ENCODE results near the gene AP3B1. TPM values are rescaled to one million over a fixed set of nuclear protein-coding genes. Genes with fewer than 3 reads are reported as not detected.
"Not testable (repeated sequence)": the region's sequence is repeated elsewhere in the genome, so short reads cannot be mapped to it uniquely, and the experiment has no call there.

AP3B1 gene
- total RNA-seq, 2 donors from 2014 or later, result 34.5 to 40.6 TPM

DNA sequence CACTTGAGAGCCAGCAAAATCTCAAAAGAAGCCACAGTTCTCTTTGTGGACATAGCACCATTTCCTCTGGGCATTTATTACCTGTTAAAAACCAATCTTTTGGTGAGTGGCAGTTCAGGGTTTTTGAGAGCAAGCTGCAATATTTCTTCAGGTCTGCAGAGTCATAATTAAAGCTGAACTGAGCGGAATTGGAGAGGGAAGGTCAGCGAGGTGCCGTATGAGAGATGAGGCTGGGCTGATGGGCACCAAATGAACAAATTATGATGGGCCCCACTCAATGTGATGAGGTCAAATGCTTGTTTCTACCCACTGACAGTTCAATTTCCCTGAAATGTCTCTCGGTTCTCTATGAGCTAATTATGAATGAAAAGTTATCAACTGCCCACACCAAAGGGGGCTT is 231.9 kb downstream of the AP3B1 start:
- DNase-seq (no peak), ATAC-seq (no peak)
- Mint-ChIP-seq H3K36me3 (ENCODE audit: low read depth) (peaks cover 2% of the 10 kb centered on the region), H3K4me3 (no peak overlapping the region), H3K27me3 (no peaks in the 10 kb centered on the region), H3K27ac (no peak overlapping the region), H3K4me1 (peaks cover 4% of the 10 kb centered on the region)
- H3K9me3 ChIP-seq (ENCODE audit: control insufficient read depth, low read length, poor library complexity, severe bottlenecking), result no peaks in the 10 kb centered on the region

DNA sequence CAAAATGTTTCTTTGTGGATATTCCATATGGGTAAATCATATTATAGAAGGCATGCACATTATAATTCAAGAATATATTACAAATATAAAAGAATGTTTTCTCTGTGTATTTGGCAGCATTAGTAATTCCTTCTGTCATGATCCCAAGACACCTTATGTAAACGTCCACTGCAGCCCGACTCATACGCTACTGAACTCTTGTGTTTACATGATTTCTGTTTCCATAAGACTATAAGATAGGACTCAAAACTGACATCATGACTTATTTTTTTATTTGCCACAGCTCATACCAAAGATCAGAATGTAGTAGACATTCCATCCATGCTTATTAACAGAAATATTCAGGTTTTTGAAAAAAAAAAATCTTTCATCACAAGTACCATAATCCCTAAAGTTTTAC is 234.1 kb downstream of the AP3B1 start:
- H3K4me1 Mint-ChIP-seq, result peaks cover 4% of the 10 kb centered on the region
- H3K27me3 Mint-ChIP-seq, result no peaks in the 10 kb centered on the region
- peaks cover 2% of the 10 kb centered on the region for H3K36me3 Mint-ChIP-seq (ENCODE audit: low read depth)
- DNase-seq, result no peak
- no peaks in the 10 kb centered on the region for H3K9me3 ChIP-seq (ENCODE audit: control insufficient read depth, low read length, poor library complexity, severe bottlenecking)
- ATAC-seq, result no peak
- H3K27ac Mint-ChIP-seq, result no peak overlapping the region
- H3K4me3 Mint-ChIP-seq, result no peak overlapping the region

DNA sequence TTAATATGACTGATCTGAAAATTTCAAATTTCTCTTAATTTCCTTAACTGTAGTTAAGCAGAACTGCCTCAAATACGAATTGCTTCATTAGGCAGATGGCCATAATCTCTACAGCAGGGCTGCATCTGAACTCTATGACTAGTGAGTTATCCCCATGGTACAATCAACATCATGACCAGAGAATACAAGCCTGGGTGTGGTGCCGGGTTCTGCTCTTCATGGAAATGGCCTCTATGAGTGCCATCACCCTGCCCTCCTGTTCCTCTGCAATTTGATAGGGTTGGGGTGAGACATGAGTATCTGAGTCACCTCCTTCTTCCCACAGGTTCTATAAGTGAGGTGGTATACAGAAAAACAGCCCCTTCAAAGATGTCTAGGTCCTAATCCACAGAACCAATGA is 235.9 kb downstream of the AP3B1 start:
- Mint-ChIP-seq H3K4me1 (peaks cover 4% of the 10 kb centered on the region), H3K27me3 (no peaks in the 10 kb centered on the region), H3K36me3 (ENCODE audit: low read depth) (peaks cover 7% of the 10 kb centered on the region), H3K4me3 (no peak overlapping the region), H3K27ac (no peak overlapping the region)
- ATAC-seq, result no peak
- DNase-seq, result no peak
- H3K9me3 ChIP-seq (ENCODE audit: control insufficient read depth, low read length, poor library complexity, severe bottlenecking), result no peaks in the 10 kb centered on the region

DNA sequence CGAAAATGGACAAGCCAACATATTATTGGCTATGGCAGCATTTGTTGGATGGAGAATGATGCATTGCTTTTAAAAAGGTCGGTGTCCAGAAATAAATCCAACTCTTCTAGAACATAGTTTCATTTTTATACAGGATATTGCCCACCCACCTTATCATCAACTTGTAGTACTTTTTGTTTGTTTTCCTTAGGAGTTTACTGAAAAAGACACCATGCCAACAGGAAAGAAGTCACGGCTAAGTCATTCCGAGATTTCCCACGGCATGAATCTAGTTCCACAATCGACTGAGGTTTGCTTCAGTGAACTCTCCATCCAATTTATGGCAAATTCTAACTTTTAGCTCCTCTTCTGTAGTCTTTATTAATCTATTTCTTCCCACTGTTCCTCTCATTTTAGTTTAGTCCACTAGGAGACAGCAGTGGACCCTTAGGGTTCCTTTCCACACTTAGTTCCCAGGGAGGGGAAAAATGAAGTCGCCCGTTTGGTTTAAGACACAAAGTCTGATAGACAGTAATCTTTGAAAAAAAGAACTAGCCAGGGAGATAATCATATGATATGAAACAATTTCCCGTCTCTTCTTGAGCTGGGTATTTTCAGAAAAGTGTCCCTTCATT is 237.5 kb downstream of the AP3B1 start:
- peaks cover 2% of the 10 kb centered on the region for H3K4me1 Mint-ChIP-seq
- ATAC-seq (no peak), DNase-seq (no peak)
- no peaks in the 10 kb centered on the region for H3K9me3 ChIP-seq (ENCODE audit: control insufficient read depth, low read length, poor library complexity, severe bottlenecking)
- peaks cover 7% of the 10 kb centered on the region for H3K36me3 Mint-ChIP-seq (ENCODE audit: low read depth)
- no peak overlapping the region for H3K27ac Mint-ChIP-seq
- H3K27me3 Mint-ChIP-seq, result no peaks in the 10 kb centered on the region
- no peak overlapping the region for H3K4me3 Mint-ChIP-seq

DNA sequence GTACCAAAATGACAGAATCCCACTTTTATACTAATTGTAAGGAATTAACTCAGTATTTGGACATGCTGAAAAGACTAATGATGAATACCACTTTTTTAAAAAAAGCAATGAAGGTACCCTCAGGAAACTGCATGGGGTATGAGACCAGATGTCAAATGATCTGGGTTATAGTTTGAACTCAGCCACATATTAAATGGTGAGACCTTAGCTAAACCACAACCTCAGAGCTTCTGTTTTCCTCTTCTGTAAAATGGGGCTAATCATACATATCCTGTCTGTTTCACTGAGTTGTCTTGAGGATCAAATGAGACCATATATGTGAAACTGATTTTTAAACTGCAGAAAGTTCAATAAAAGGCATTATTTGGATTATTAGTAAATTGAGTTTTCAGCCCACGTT is 238.4 kb downstream of the AP3B1 start:
- DNase-seq, result no peak
- H3K9me3 ChIP-seq (ENCODE audit: control insufficient read depth, low read length, poor library complexity, severe bottlenecking), result no peaks in the 10 kb centered on the region
- no peak for ATAC-seq
- Mint-ChIP-seq H3K27me3 (no peaks in the 10 kb centered on the region), H3K27ac (no peak overlapping the region), H3K4me1 (peaks cover 2% of the 10 kb centered on the region), H3K36me3 (ENCODE audit: low read depth) (peaks cover 7% of the 10 kb centered on the region), H3K4me3 (no peak overlapping the region)

DNA sequence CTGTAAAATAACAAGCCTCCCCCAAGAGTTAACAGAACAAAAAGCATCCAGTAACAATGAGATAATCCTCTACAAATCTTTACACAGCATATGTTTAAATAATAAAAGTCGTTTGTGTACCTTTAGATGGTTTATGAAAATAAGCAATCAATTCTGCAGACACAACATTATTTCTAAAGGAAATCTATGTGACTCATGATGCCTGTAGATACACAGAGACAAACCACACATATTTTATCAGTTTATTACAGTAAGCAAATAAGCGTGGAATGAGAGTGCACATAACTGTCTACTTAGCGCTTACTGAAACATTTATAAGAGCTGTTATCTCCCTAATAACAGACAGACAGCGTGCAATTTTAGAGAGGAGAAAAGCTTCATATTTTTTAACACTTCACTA is 243.6 kb downstream of the AP3B1 start:
- Mint-ChIP-seq H3K27me3 (no peaks in the 10 kb centered on the region), H3K4me3 (no peak overlapping the region), H3K4me1 (no peaks in the 10 kb centered on the region), H3K27ac (no peak overlapping the region), H3K36me3 (ENCODE audit: low read depth) (peaks cover 6% of the 10 kb centered on the region)
- DNase-seq (no peak), ATAC-seq (no peak)
- no peaks in the 10 kb centered on the region for H3K9me3 ChIP-seq (ENCODE audit: control insufficient read depth, low read length, poor library complexity, severe bottlenecking)

DNA sequence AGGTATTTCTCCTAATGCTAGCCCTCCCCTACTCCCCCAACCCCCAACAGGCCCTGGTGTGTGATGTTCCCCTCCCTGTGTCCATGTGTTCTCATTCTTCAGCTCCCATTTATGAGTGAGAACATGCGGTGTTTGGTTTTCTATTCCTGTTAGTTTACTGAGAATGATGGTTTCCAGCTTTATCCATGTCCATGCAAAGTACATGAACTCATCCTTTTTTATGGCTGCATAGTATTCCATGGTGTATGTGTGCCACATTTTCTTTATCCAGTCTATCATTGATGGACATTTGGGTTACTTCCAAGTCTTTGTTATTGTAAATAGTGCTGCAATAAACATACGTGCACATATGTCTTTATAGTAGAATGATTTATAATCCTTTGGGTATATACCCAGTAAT is 247.7 kb downstream of the AP3B1 start:
- H3K27me3 Mint-ChIP-seq; ATAC-seq; DNase-seq; H3K4me3 Mint-ChIP-seq; H3K36me3 Mint-ChIP-seq (ENCODE audit: low read depth); H3K27ac Mint-ChIP-seq; H3K9me3 ChIP-seq (ENCODE audit: control insufficient read depth, low read length, poor library complexity, severe bottlenecking); H3K4me1 Mint-ChIP-seq: not testable (repeated sequence)

DNA sequence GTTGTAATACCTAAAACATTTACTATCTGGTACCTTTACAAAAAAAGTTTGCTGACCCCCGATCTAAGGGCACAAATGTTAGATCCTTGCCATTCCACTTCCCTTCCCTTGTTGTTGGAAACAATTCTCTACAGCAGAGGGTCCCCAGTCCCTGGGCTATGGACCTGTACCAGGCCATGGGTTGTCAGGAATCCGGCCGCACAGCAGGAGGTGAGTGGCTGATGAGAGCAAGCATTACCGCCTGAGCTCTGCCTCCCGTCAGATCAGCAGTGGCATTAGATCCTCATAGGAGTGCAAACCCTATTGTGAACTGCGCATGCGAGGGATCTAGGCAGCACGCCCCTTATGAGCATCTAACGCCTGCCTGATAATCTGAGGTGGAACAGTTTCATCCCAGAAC is 248.5 kb downstream of the AP3B1 start:
- peaks cover 6% of the 10 kb centered on the region for H3K36me3 Mint-ChIP-seq (ENCODE audit: low read depth)
- H3K4me3 Mint-ChIP-seq, result no peak overlapping the region
- H3K27ac Mint-ChIP-seq, result no peak overlapping the region

DNA sequence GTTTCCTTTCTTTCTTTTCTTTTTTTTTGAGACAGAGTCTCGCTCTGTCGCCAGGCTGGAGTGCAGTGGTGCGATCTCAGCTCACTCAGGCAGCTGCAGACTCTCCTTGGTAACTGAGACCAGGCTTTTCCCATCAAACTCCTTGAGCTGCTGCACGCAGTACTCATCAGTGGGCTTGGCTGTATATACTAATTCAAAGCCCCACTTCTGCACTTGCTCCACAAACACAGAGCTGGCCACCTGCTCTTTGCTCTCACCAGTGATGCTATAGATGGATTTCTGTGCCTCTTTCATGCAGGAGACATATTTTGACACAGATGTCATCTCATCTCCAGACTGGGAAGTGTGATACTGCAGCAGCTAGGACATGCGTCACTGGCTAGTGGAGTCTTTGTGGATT is 252.7 kb downstream of the AP3B1 start:
- no peaks in the 10 kb centered on the region for H3K9me3 ChIP-seq (ENCODE audit: control insufficient read depth, low read length, poor library complexity, severe bottlenecking)
- Mint-ChIP-seq H3K27ac (no peak overlapping the region), H3K36me3 (ENCODE audit: low read depth) (peaks cover 6% of the 10 kb centered on the region), H3K27me3 (no peaks in the 10 kb centered on the region), H3K4me3 (no peak overlapping the region), H3K4me1 (peaks cover 2% of the 10 kb centered on the region)
- DNase-seq, result no peak
- no peak for ATAC-seq

More for the DNA sequence above, 248.5 kb downstream of the AP3B1 start:
- no peak for DNase-seq
- no peaks in the 10 kb centered on the region for H3K9me3 ChIP-seq (ENCODE audit: control insufficient read depth, low read length, poor library complexity, severe bottlenecking)
- no peak for ATAC-seq
- Mint-ChIP-seq H3K27me3 (no peaks in the 10 kb centered on the region), H3K4me1 (peaks cover 2% of the 10 kb centered on the region)

DNA sequence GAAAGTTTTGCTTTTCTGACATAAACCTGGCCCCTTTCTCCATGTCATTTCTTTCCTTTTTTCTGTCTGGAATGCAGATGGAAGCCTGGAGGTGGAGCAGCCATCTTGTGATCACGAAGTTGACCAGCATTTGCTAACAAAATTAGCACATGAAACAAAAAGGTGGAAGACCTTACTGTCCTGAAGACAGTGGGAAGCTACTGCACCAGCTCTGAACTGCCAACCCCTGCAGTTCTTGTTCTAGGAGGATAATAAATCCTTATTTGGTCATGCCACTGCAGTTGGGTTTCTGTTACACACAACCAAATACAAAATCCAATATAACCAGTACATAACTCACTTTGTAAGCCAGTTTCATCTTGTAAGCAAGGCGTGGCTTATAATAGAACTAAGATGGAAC is 269.0 kb downstream of the AP3B1 start:
- Mint-ChIP-seq H3K4me1 (peaks cover 3% of the 10 kb centered on the region), H3K27me3 (no peaks in the 10 kb centered on the region), H3K27ac (no peak overlapping the region), H3K4me3 (no peak overlapping the region), H3K36me3 (ENCODE audit: low read depth) (peaks cover 2% of the 10 kb centered on the region)
- DNase-seq (no peak), ATAC-seq (no peak)
- no peaks in the 10 kb centered on the region for H3K9me3 ChIP-seq (ENCODE audit: control insufficient read depth, low read length, poor library complexity, severe bottlenecking)

DNA sequence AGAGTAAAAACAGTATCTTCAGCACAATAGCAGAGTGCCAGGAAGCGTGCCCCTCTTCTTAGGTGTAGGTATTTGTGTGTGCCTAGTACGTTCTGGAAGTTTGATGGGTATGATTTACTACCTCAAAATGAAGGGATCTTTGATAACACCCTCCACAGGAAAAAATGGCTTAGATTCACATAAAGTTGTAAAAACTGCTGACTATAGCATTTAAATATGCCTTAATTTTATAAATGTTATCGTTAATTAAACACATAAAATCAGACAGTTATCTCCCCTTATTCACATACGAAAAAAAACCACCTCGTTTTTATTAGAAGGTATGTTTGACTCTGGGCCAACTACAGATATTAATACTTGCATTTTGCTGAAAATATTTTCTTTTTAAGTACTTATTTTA is 274.8 kb downstream of the AP3B1 start:
- Mint-ChIP-seq H3K4me3 (no peak overlapping the region), H3K4me1 (peaks cover 5% of the 10 kb centered on the region), H3K27ac (no peak overlapping the region), H3K36me3 (ENCODE audit: low read depth) (peaks cover 2% of the 10 kb centered on the region), H3K27me3 (no peaks in the 10 kb centered on the region)
- H3K9me3 ChIP-seq (ENCODE audit: control insufficient read depth, low read length, poor library complexity, severe bottlenecking), result no peaks in the 10 kb centered on the region
- ATAC-seq (no peak), DNase-seq (no peak)

DNA sequence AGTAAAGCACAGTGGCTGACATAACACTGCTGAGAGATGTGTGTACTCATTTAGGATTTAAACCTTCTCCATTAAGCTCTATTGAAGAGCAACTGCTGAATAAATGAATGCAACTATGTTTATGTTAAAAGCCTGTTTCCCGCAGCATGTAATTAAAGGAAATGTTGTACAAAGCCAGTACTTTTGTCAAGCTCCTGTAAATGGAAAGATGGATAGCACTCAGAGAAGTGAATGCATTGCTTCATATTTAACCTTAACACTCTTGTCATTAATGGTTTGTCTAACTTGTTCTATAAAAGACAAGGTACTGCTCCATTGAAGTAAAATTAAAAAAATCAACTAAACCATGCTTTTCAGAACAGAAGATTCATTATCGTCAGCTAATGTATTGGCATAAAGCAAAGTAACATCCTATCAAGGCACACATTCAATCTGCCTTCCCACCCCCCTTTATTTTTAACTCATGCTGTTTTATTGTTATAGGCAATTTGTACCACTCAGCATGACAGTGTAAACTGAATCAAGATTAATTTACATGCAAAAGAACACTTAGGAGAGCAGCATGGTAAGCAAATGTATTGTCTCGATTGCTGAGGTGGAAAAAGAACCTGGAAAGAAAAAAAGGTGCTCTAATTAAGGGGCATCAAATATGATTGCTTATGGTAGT is 277.5 kb downstream of the AP3B1 start:
- Mint-ChIP-seq H3K4me1 (peaks cover 2% of the 10 kb centered on the region), H3K4me3 (no peak overlapping the region), H3K27ac (no peak overlapping the region), H3K36me3 (ENCODE audit: low read depth) (no peaks in the 10 kb centered on the region), H3K27me3 (no peaks in the 10 kb centered on the region)
- ATAC-seq (no peak), DNase-seq (no peak)
- no peaks in the 10 kb centered on the region for H3K9me3 ChIP-seq (ENCODE audit: control insufficient read depth, low read length, poor library complexity, severe bottlenecking)

DNA sequence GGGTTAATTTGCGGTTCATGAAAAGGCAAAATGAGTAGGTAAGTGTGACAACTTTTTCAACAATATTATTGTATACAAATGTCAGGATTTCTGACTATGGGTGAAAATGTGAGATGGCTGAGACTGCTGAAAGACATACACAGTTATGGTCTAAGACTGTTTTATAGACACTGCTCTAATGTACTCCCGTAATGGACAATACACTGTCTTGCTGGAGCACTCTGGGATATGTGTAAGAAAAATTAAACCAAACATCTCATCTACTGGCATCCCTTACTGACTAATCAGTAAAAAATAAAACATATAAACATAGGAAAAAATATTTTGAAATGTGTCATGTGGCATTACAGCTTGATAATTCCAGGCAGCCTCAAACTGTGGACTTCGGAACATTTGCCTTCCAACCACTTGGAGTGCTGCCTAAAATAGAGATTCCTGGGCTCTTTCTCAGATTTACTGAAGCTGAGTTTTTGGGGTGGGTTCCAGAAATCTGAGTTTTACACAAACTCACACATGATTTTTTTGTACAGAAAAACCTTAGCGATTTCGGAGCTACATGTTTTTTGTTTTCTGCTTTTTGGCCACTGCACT is 284.5 kb downstream of the AP3B1 start:
- Mint-ChIP-seq H3K27ac (no peak overlapping the region), H3K4me3 (no peak overlapping the region), H3K4me1 (peaks cover under 1% of the 10 kb centered on the region), H3K27me3 (no peaks in the 10 kb centered on the region), H3K36me3 (ENCODE audit: low read depth) (no peaks in the 10 kb centered on the region)
- H3K9me3 ChIP-seq (ENCODE audit: control insufficient read depth, low read length, poor library complexity, severe bottlenecking), result no peaks in the 10 kb centered on the region
- no peak for DNase-seq
- ATAC-seq, result no peak
